Loucy (cell line): ENCODE results near the gene PDE4D.

Experiments
- H2AFZ ChIP-seq: fragments of 200-600 bp; sonication (generic); 2 replicates; pipeline ENCODE4 v1.6.0; 2016; ENCODE audit warnings: antibody characterized with exemption, mild to moderate bottlenecking, low read length, moderate library complexity
- H3F3A ChIP-seq: fragments of 200-600 bp; 2 replicates; pipeline ENCODE4 v1.6.0; 2016; ENCODE audit warnings: antibody characterized with exemption, low read depth, mild to moderate bottlenecking
- H3K27me3 ChIP-seq: fragments of 200-600 bp; sonication (generic); 2 replicates; pipeline ENCODE4 v1.6.1; 2014; ENCODE audit warnings: low read length, mild to moderate bottlenecking; ENCODE audit not compliant: insufficient read depth, poor library complexity, severe bottlenecking
- H3K36me3 ChIP-seq: fragments of 200-600 bp; sonication (generic); 2 replicates; pipeline ENCODE4 v1.6.1; 2016; ENCODE audit warnings: low read length; ENCODE audit not compliant: insufficient read depth
- H3K4me1 ChIP-seq: fragments of 200-600 bp; sonication (generic); 2 replicates; pipeline ENCODE4 v1.5.1; 2014; ENCODE audit warnings: low read length, mild to moderate bottlenecking; ENCODE audit not compliant: insufficient read depth, poor library complexity, severe bottlenecking
- H3K4me2 ChIP-seq: fragments of 200-600 bp; sonication (generic); 2 replicates; pipeline ENCODE4 v1.6.0; 2014; ENCODE audit warnings: antibody characterized with exemption, low read length, low read depth, mild to moderate bottlenecking; ENCODE audit not compliant: poor library complexity, severe bottlenecking
- H3K4me3 ChIP-seq: fragments of 200-600 bp; sonication (generic); 2 replicates; pipeline ENCODE4 v1.5.1; 2014; ENCODE audit warnings: low read length, mild to moderate bottlenecking, mixed read lengths; ENCODE audit not compliant: poor library complexity, severe bottlenecking
- H3K79me2 ChIP-seq: fragments of 200-600 bp; sonication (generic); 2 replicates; pipeline ENCODE4 v1.6.1; 2014; ENCODE audit warnings: low read length; ENCODE audit not compliant: insufficient read depth
- H3K9ac ChIP-seq: fragments of 200-600 bp; sonication (generic); 2 replicates; pipeline ENCODE4 v1.6.0; 2014; ENCODE audit warnings: mild to moderate bottlenecking, low read depth, low read length, moderate library complexity; ENCODE audit not compliant: poor library complexity, severe bottlenecking
- H3K9me2 ChIP-seq: fragments of 200-600 bp; sonication (generic); replicated peaks from 2 replicates; pipeline ENCODE4 v1.6.1; 2016; ENCODE audit warnings: low read depth, low read length, mixed read lengths
- H3K9me3 ChIP-seq: fragments of 200-600 bp; sonication (generic); 2 replicates; pipeline ENCODE4 v1.6.1; 2014; ENCODE audit warnings: mild to moderate bottlenecking, antibody characterized with exemption, low read length, low read depth; ENCODE audit not compliant: insufficient read depth
- H4K20me1 ChIP-seq: fragments of 200-600 bp; sonication (generic); 2 replicates; pipeline ENCODE4 v1.6.0; 2014; ENCODE audit warnings: antibody characterized with exemption, low read length, mild to moderate bottlenecking; ENCODE audit not compliant: insufficient read depth, poor library complexity, severe bottlenecking
- EZH2phosphoT487 ChIP-seq: fragments of 200-600 bp; IDR thresholded peaks from 2 replicates; pipeline ENCODE4 v1.6.1; 2018; ENCODE audit warnings: antibody characterized with exemption, mild to moderate bottlenecking, moderate library complexity, borderline replicate concordance
- TF ChIP-seq, protein P1 (sequence below): fragments of 200-600 bp; sonication (generic); conservative IDR thresholded peaks from 2 replicates; pipeline ENCODE4 v1.5.1; 2014; ENCODE audit warnings: mild to moderate bottlenecking, antibody characterized with exemption, low read length

The PDE4D gene

GRCh38 chr5:59041355-59041754 lies 852.2 kb downstream of the PDE4D start:
- no peaks in the 10 kb centered on the region for H3K79me2 ChIP-seq
- no peaks in the 10 kb centered on the region for H4K20me1 ChIP-seq
- H3F3A ChIP-seq = no peaks in the 10 kb centered on the region
- no peak overlapping the region for H3K4me2 ChIP-seq
- H3K27me3 ChIP-seq = no peaks in the 10 kb centered on the region
- no peak overlapping the region for H3K4me3 ChIP-seq
- TF ChIP-seq EZH2phosphoT487 = no peak
- TF ChIP-seq, protein P1, sequence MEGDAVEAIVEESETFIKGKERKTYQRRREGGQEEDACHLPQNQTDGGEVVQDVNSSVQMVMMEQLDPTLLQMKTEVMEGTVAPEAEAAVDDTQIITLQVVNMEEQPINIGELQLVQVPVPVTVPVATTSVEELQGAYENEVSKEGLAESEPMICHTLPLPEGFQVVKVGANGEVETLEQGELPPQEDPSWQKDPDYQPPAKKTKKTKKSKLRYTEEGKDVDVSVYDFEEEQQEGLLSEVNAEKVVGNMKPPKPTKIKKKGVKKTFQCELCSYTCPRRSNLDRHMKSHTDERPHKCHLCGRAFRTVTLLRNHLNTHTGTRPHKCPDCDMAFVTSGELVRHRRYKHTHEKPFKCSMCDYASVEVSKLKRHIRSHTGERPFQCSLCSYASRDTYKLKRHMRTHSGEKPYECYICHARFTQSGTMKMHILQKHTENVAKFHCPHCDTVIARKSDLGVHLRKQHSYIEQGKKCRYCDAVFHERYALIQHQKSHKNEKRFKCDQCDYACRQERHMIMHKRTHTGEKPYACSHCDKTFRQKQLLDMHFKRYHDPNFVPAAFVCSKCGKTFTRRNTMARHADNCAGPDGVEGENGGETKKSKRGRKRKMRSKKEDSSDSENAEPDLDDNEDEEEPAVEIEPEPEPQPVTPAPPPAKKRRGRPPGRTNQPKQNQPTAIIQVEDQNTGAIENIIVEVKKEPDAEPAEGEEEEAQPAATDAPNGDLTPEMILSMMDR = no peak
- no peaks in the 10 kb centered on the region for H3K36me3 ChIP-seq
- no peaks in the 10 kb centered on the region for H3K9me3 ChIP-seq
- H3K9ac ChIP-seq = no peak overlapping the region
- H3K4me1 ChIP-seq = peaks cover 7% of the 10 kb centered on the region
- no peaks in the 10 kb centered on the region for H3K9me2 ChIP-seq
- H2AFZ ChIP-seq = no peak overlapping the region

DNA sequence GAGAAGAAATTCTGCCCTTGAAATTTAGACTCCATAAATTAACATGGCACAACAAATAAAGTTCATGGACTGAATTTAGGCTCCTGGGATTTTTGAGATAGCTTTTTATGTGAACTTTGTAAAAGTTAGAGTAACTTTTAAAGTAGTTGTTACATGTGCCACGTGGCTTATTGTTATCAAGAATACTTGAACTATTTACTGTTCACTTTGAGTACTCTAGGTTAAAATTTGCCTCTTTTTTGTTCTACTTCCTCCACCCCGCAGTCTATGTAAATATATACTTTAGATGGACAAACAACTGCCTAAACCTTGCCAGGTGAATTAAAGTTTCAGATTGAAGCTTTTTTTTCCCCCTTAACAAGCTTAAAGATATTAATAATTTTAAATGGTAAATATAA lies 852.7 kb downstream of the PDE4D start:
- Histone ChIP-seq H3K79me2 (no peaks in the 10 kb centered on the region), H3K9ac (no peak overlapping the region), H3K9me2 (no peaks in the 10 kb centered on the region), H3K4me2 (no peak overlapping the region), H4K20me1 (no peaks in the 10 kb centered on the region), H3K4me1 (peaks cover 13% of the 10 kb centered on the region), H3K9me3 (no peaks in the 10 kb centered on the region), H3K27me3 (no peaks in the 10 kb centered on the region), H3K4me3 (no peak overlapping the region), H3F3A (no peaks in the 10 kb centered on the region), H3K36me3 (no peaks in the 10 kb centered on the region), H2AFZ (no peak overlapping the region)
- TF ChIP-seq EZH2phosphoT487 = no peak
- TF ChIP-seq, protein P1 = no peak

DNA sequence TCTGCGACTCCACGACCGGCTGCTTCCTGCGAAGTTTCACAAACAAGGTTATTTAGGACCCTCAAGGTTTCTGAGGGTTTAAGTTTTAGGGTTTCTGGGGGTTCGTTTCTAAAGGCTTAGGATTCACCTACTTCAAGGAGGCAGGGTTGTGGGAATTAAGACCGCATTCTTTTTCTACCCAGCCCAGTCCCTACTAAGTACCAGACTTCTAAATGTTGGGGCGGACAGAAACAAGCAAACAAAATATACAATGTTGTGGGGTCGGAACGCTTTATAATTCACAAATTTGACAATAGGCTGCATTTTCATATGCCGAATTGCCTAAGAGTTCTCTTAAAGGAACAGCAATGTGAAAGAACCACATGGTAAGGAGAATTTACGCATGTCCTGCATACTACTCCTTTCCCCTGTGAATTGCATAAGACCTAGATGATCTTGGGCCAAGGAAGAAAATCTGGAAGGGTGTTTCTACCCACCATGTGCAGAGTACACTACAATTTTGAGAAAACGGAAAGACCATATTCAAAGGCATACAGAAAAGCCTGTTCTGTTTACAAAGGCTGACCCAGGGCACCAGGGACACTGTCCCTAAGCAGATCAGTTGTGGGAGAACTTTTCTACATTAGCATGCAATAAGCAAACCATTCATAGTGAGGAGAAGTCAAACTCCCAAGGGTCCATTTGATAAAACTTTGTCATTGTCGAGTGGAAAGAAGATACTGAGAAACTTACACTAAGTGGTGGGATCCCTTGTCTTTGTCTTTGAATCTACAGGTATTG lies 853.3 kb downstream of the PDE4D start:
- Histone ChIP-seq H3K27me3 (no peaks in the 10 kb centered on the region), H3K79me2 (no peaks in the 10 kb centered on the region), H3K4me2 (no peak overlapping the region), H3F3A (no peaks in the 10 kb centered on the region), H2AFZ (no peak overlapping the region), H3K36me3 (no peaks in the 10 kb centered on the region), H4K20me1 (no peaks in the 10 kb centered on the region), H3K4me1 (peaks cover 16% of the 10 kb centered on the region), H3K9me3 (no peaks in the 10 kb centered on the region), H3K9ac (no peak overlapping the region), H3K4me3 (no peak overlapping the region), H3K9me2 (no peaks in the 10 kb centered on the region)
- TF ChIP-seq, protein P1 = no peak
- no peak for TF ChIP-seq EZH2phosphoT487
